ENCODE results near the gene SLC49A3. TPM values are rescaled to one million over a fixed set of nuclear protein-coding genes. Genes with fewer than 3 reads are reported as not detected.
"Not testable (repeated sequence)": the region's sequence is repeated elsewhere in the genome, so short reads cannot be mapped to it uniquely, and the experiment has no call there.

The SLC49A3 gene
- total and polyA plus RNA-seq, 10 of the 15 experiments (the other 5 are each of a cell fraction or from before 2014, with no cell fraction given) = 0.09 to 0.85 (median 0.18) TPM; not detected in 4

GRCh38 chr4:699816-700580, 11.0 kb upstream of the SLC49A3 start:
- POLR2A ChIA-PET = interaction anchor here (1.0 to 3.0 kb wide), 4 partner anchors 10 to 26 kb away, joined by 4 to 14 read pairs (median 5); partner anchors contain the start of genes ATP5ME and MYL5
- no peak for ATAC-seq

GRCh38 chr4:694341-694940, 5.5 kb upstream of the SLC49A3 start:
- RAD21 ChIA-PET (ENCODE audit: unreplicated experiment); H3K27ac ChIP-seq (ENCODE audit: control insufficient read depth, insufficient read depth); FAIRE-seq; intact Hi-C loops (cut with micrococcal nuclease; ENCODE audit: unreplicated experiment); H3K4me3 ChIP-seq; CTCF ChIA-PET; H3K79me2 ChIP-seq (ENCODE audit: control insufficient read depth, insufficient read depth, low read length); DNase-seq (ENCODE audit: low read depth, low spot score); ATAC-seq; SMC1A ChIA-PET (ENCODE audit: uncharacterized antibody, unreplicated experiment); BruUV-seq (replicated peaks); H3K36me3 ChIP-seq (ENCODE audit: control insufficient read depth in 2 of 2, insufficient read depth in 2 of 2, low read length in 1 of 2); POLR2A ChIA-PET; H4K20me1 ChIP-seq (ENCODE audit: control insufficient read depth, insufficient read depth); H3K4me2 ChIP-seq (ENCODE audit: control insufficient read depth, insufficient read depth); in situ Hi-C loops (cut with MboI); H3K9me3 ChIP-seq (replicated peaks; ENCODE audit: control insufficient read depth, insufficient read depth, low read length); H3K9ac ChIP-seq (ENCODE audit: control insufficient read depth, insufficient read depth, low read length); H3K27me3 ChIP-seq (replicated peaks in 1 of 2; ENCODE audit: control insufficient read depth in 2 of 2, insufficient read depth in 2 of 2, low read length in 1 of 2); H2AFZ ChIP-seq (ENCODE audit: control insufficient read depth, low read depth, low read length): not testable (repeated sequence)
- peaks cover 12% of the 10 kb centered on the region for H3K4me1 ChIP-seq (ENCODE audit: control insufficient read depth, insufficient read depth, low read length)
- 67% methylated on average over 12 of the region's 12 CpGs for WGBS (ENCODE audit: insufficient coverage, insufficient replicate concordance, low lambda C conversion rate, missing lambda C conversion rate)

More at GRCh38 chr4:699816-700580, 11.0 kb upstream of the SLC49A3 start:
- Histone ChIP-seq H3K4me2 (ENCODE audit: control insufficient read depth, insufficient read depth) (peak overlapping the region; percentile 48), H3K27ac (ENCODE audit: control insufficient read depth, insufficient read depth) (peak overlapping the region; percentile 67), H2AFZ (ENCODE audit: control insufficient read depth, low read depth, low read length) (peak overlapping the region; percentile 47; the same call in 1 of the 2 replicates), H3K9ac (ENCODE audit: control insufficient read depth, insufficient read depth, low read length) (no peak overlapping the region), H3K79me2 (ENCODE audit: control insufficient read depth, insufficient read depth, low read length) (no peaks in the 10 kb centered on the region), H3K4me3 (peak overlapping the region; percentile 50; the same call in 1 of the 2 replicates), H3K4me1 (ENCODE audit: control insufficient read depth, insufficient read depth, low read length) (peaks cover 8% of the 10 kb centered on the region; the same call in 1 of the 2 replicates), H3K36me3 (ENCODE audit: control insufficient read depth in 2 of 2, insufficient read depth in 2 of 2, low read length in 1 of 2) (no peaks in the 10 kb centered on the region), H3K27me3 (replicated peaks in 1 of 2; ENCODE audit: control insufficient read depth in 2 of 2, insufficient read depth in 2 of 2, low read length in 1 of 2) (no peaks in the 10 kb centered on the region), H3K9me3 (replicated peaks; ENCODE audit: control insufficient read depth, insufficient read depth, low read length) (no peaks in the 10 kb centered on the region; the same call in 2 of the 3 replicates), H4K20me1 (ENCODE audit: control insufficient read depth, insufficient read depth) (no peaks in the 10 kb centered on the region)
- ChIA-PET SMC1A (ENCODE audit: uncharacterized antibody, unreplicated experiment) (interaction anchor here (1.2 to 1.7 kb wide), 4 partner anchors 16 to 97 kb away, joined by 3 to 5 read pairs (median 4); no protein-coding TSS in a partner anchor), CTCF (interaction anchor here (0.6 to 1.6 kb wide), 7 partner anchors 16 to 452 kb away, joined by 3 to 8 read pairs (median 3); no protein-coding TSS in a partner anchor), RAD21 (ENCODE audit: unreplicated experiment) (interaction anchor here (1.1 to 1.5 kb wide), 3 partner anchors 16 to 97 kb away, joined by 3 to 5 read pairs (median 3); no protein-coding TSS in a partner anchor)
- in situ Hi-C loops (cut with MboI) = no loop called here
- FAIRE-seq (no peak), DNase-seq (ENCODE audit: low read depth, low spot score) (no peak)
- 86% methylated on average over 27 of the region's 27 CpGs for WGBS (ENCODE audit: insufficient coverage, insufficient replicate concordance, low lambda C conversion rate, missing lambda C conversion rate)
- intact Hi-C loops (cut with micrococcal nuclease; ENCODE audit: unreplicated experiment) = loop anchor here (2.0 kb wide), 1 partner anchor 25 kb away; the partner anchor contains the start of genes ATP5ME and MYL5
- TF ChIP-seq CBX3 (IDR thresholded peaks at IDR 0.05; ENCODE audit: borderline replicate concordance, low read depth) (no peak), PAX8 (IDR thresholded peaks at IDR 0.05) (no peak), NR2C2 (IDR thresholded peaks at IDR 0.05; ENCODE audit: borderline replicate concordance, control insufficient read depth, insufficient read length, low read depth) (no peak), FOS (IDR thresholded peaks at IDR 0.05; ENCODE audit: borderline replicate concordance, extremely low read depth, insufficient read length) (no peak), MYB (IDR thresholded peaks at IDR 0.05; ENCODE audit: borderline replicate concordance, low read depth, low read length) (no peak), BRCA1 (IDR thresholded peaks at IDR 0.05; ENCODE audit: low read depth, low read length) (no peak), FOXK2 (IDR thresholded peaks at IDR 0.05) (no peak), MTA3 (IDR thresholded peaks at IDR 0.05; ENCODE audit: borderline replicate concordance, low read length) (no peak), RUNX3 (IDR thresholded peaks at IDR 0.05; ENCODE audit: low read length) (no peak), HDAC2 (IDR thresholded peaks at IDR 0.05) (no peak), HCFC1 (IDR thresholded peaks at IDR 0.05; ENCODE audit: low read length) (no peak), MEF2A (IDR thresholded peaks at IDR 0.05; ENCODE audit: insufficient read depth, low read depth, low read length) (no peak), NFYA (IDR thresholded peaks at IDR 0.05; ENCODE audit: borderline replicate concordance, low read depth, low read length) (no peak), MXI1 (IDR thresholded peaks at IDR 0.05; ENCODE audit: low read depth, low read length) (no peak), YY1 (IDR thresholded peaks at IDR 0.05; ENCODE audit: low read depth, low read length) (no peak), ZNF622 (IDR thresholded peaks at IDR 0.05) (no peak)
- no TSS peak for BruUV-seq (replicated peaks)

All from GM12878 (cell line).